ENCODE measurements around the gene CD68. TPM values are rescaled to one million over a fixed set of nuclear protein-coding genes. Genes with fewer than 3 reads are reported as not detected.
A peak's percentile ranks its signal among the peaks of the same experiment; 100 is the strongest.

Gene CD68
- total RNA-seq, 1 experiment from 2014 or later = 51.6 TPM

- TF ChIP-seq, protein P1, sequence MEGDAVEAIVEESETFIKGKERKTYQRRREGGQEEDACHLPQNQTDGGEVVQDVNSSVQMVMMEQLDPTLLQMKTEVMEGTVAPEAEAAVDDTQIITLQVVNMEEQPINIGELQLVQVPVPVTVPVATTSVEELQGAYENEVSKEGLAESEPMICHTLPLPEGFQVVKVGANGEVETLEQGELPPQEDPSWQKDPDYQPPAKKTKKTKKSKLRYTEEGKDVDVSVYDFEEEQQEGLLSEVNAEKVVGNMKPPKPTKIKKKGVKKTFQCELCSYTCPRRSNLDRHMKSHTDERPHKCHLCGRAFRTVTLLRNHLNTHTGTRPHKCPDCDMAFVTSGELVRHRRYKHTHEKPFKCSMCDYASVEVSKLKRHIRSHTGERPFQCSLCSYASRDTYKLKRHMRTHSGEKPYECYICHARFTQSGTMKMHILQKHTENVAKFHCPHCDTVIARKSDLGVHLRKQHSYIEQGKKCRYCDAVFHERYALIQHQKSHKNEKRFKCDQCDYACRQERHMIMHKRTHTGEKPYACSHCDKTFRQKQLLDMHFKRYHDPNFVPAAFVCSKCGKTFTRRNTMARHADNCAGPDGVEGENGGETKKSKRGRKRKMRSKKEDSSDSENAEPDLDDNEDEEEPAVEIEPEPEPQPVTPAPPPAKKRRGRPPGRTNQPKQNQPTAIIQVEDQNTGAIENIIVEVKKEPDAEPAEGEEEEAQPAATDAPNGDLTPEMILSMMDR (IDR thresholded peaks at IDR 0.05) = no peak
- TF ChIP-seq POLR2AphosphoS5 (IDR thresholded peaks at IDR 0.05; ENCODE audit: low read depth, low read length) (no peak), REST (IDR thresholded peaks at IDR 0.05; ENCODE audit: insufficient read depth in 1 of 2, low read depth in 2 of 2, low read length in 1 of 2) (no peak), TCF7L2 (IDR thresholded peaks at IDR 0.05; ENCODE audit: low read depth, low read length) (no peak), SIN3A (IDR thresholded peaks at IDR 0.05; ENCODE audit: borderline replicate concordance, insufficient read depth, low read depth, low read length) (no peak)
- intact Hi-C loops (cut with micrococcal nuclease; ENCODE audit: unreplicated experiment) = no loop called here
- H3K36me3 ChIP-seq (ENCODE audit: control insufficient read depth, insufficient read depth, low read length) = peaks cover 8% of the 10 kb centered on the region
- H3K4me1 ChIP-seq (ENCODE audit: control insufficient read depth, insufficient read depth, low read length) = peaks cover 14% of the 10 kb centered on the region
- in situ Hi-C loops (cut with HindIII; ENCODE audit: low pct_unique_long_range_greater_than_20kb, low sequenced_read_pairs) = no loop called here
- H3K27ac ChIP-seq (ENCODE audit: low read length) = no peak overlapping the region
- no peak for DNase-seq (ENCODE audit: low read depth, low spot score)
- ChIA-PET CTCF (no interaction called here), POLR2A (no interaction called here)
- BruUV-seq (replicated peaks) = no TSS peak
- ATAC-seq = no peak
- no peaks in the 10 kb centered on the region for H3K9me3 ChIP-seq (ENCODE audit: control insufficient read depth, insufficient read depth, low read depth, low read length)
- no peak overlapping the region for H3K4me3 ChIP-seq (ENCODE audit: low read depth in 2 of 2, low read length in 2 of 2)
- no peaks in the 10 kb centered on the region for H3K27me3 ChIP-seq (ENCODE audit: control insufficient read depth, insufficient read depth, low read length)
These were observed 31.2 kb downstream of the CD68 start for GRCh38 chr17:7610641-7611040.

DNA sequence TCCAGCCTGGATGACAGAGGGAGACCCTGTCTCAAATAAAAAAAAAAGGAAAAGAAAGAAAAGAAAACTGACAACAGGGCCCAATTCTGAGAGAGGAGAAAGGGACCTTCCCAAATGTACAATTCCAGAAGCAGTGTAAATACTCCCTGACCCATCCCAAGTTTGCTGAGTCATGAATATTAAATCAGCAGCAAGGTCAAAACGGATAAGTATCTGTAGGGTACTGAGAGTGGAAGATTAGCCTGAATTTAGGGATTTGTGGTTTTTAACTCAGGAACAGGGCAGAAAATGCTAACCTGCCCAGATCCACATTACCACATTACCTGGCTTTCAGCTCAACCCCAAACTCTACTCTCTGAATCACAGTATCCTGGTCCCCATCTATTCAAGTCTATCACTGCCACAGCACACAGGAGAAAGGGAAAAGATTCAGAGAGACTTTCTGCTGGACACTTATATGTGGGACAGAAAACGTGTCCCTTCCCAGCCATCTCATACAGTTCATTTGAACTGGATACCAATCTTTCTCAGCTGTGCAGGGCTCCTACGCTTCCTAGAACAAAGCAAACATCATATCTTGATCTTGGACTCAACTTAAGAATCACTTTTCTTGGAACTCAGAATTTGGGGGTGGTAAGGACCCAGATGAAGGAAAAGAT is 32.3 kb downstream of the CD68 start:
- Histone ChIP-seq H3K27ac (ENCODE audit: low read length) (0 out of 2 replicates have a peak overlapping the region, but pooled peaks have one; percentile 18), H3K4me3 (ENCODE audit: low read depth in 2 of 2, low read length in 2 of 2) (no peak overlapping the region), H3K27me3 (ENCODE audit: control insufficient read depth, insufficient read depth, low read length) (no peaks in the 10 kb centered on the region), H3K9me3 (ENCODE audit: control insufficient read depth, insufficient read depth, low read depth, low read length) (no peaks in the 10 kb centered on the region), H3K36me3 (ENCODE audit: control insufficient read depth, insufficient read depth, low read length) (peaks cover 3% of the 10 kb centered on the region; the same call in 1 of the 2 replicates), H3K4me1 (ENCODE audit: control insufficient read depth, insufficient read depth, low read length) (peaks cover 14% of the 10 kb centered on the region)
- intact Hi-C loops (cut with micrococcal nuclease; ENCODE audit: unreplicated experiment) = no loop called here
- ChIA-PET CTCF (no interaction called here), POLR2A (no interaction called here)
- in situ Hi-C loops (cut with HindIII; ENCODE audit: low pct_unique_long_range_greater_than_20kb, low sequenced_read_pairs) = no loop called here
- ATAC-seq = no peak
- no TSS peak for BruUV-seq (replicated peaks)
- TF ChIP-seq SIN3A (IDR thresholded peaks at IDR 0.05; ENCODE audit: borderline replicate concordance, insufficient read depth, low read depth, low read length) (no peak), POLR2AphosphoS5 (IDR thresholded peaks at IDR 0.05; ENCODE audit: low read depth, low read length) (no peak), REST (IDR thresholded peaks at IDR 0.05; ENCODE audit: insufficient read depth in 1 of 2, low read depth in 2 of 2, low read length in 1 of 2) (no peak), TCF7L2 (IDR thresholded peaks at IDR 0.05; ENCODE audit: low read depth, low read length) (no peak)
- TF ChIP-seq, protein P1 (IDR thresholded peaks at IDR 0.05) = no peak
- DNase-seq (ENCODE audit: low read depth, low spot score) = no peak

All from Panc1 (cell line).